ENCODE measurements around the gene DAP3.
A peak's percentile ranks its signal among the peaks of the same experiment; 100 is the strongest.
"Not testable (repeated sequence)": the region's sequence is repeated elsewhere in the genome, so short reads cannot be mapped to it uniquely, and the experiment has no call there.

Gene DAP3

GRCh38 chr1:155687705-155688323, 1.1 kb upstream of the DAP3 start:
- DNase-seq: not testable (repeated sequence)

- peak; percentile 82 to 90 for DNase-seq
Measured at GRCh38 chr1:155688324-155689080, 389 bp upstream of the DAP3 start, which contains the start of gene YY1AP1. Gene YY1AP1, minus strand, starts transcription at chr1:155688774. Its CDS starts 8,338 bp downstream, at chr1:155680436.

DNA sequence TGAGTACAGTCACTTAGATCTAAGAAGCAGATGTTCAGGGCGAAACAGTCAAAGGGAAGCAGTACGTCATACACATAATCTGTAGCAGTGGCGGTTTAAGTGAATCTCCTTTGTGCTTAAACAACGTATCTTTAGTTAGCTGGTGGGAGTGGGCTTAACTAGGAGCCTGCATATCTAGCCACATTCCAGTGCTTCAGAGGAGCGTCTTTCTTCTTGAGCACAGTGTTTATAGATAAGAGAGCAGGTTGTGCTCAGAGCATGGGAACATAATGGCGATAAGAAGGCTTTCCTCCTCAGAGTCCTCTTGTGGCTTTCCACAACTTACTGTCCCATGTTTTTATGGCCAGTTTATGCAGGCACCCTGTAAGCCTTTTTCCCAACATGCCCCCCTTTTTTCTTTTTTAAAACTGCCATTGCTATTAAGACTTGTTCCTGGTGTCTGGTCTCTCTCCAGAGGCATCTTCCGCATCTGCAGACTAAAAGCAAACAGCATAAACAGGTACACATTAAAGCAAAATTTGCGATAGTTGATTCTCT, 3.2 kb downstream of the DAP3 start:
- no peak for DNase-seq

DNA sequence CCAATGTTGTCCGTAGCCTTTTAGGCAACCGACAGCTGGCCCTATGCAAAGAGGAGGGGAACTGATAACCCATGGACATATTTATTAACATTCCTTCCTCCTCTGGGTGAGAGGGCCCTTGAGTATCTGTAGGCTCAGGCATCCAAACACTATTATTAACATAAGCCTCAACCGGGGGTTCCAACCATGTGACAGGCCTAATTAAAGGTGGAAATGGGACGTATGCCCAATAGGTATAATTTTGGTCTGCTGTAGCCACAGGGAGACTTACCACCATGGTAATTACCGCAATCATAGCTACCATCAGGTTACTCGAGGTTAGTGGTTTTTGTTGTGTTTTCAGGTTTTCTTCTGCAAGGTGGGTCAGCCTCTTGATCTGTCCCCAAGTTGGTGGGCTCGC, 5.3 kb downstream of the DAP3 start:
- no peak for DNase-seq

GRCh38 chr1:155695072-155695471, 6.2 kb downstream of the DAP3 start:
- no peak for DNase-seq

DNA sequence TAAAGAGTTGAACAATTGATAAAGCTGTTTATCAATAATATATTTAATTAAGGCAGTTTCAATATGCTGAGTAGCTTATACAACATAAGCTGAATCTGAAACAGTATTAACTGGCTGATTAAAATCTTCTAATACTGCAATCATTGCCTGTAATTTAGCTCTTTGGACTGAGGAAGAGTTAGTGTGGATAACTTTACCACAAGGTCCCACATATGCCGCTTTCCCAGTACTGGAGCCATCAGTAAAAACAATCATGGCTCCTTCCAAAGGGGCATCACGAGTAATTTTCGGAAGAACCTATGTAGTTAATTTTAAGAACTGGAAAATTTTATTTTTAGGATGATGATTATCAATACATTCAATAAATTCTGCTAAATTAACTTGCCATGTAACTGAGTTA, 6.7 kb downstream of the DAP3 start:
- no peak for DNase-seq

DNA sequence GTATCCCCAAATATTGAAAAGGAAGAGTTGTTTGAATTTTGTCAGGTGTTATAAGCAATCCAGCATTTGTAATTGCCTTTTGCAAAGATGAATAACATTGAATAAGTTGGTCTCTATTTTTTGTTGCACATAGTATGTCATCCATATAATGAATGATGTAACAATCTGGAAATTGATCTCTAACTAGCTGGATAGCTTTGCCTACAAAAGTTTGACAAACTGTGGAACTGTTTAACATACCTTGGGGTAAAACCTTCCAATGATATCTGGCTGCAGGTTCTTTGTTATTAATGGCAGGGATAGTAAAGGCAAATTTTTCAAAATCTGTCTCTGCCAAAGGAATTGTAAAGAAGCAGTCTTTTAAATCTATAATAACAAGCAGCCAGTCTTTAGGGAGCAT, 7.6 kb downstream of the DAP3 start:
- no peak for DNase-seq

GRCh38 chr1:155697046-155697445, 8.2 kb downstream of the DAP3 start:
- no peak for DNase-seq

- DNase-seq: not testable (repeated sequence)
Measured at GRCh38 chr1:155697616-155698015, 8.7 kb downstream of the DAP3 start.

- DNase-seq: no peak
Measured at GRCh38 chr1:155698382-155699038, 9.6 kb downstream of the DAP3 start.

GRCh38 chr1:155699062-155699461, 10.2 kb downstream of the DAP3 start:
- DNase-seq: not testable (repeated sequence)

GRCh38 chr1:155701675-155702074, 12.8 kb downstream of the DAP3 start:
- DNase-seq: not testable (repeated sequence)

GRCh38 chr1:155703216-155703615, 14.3 kb downstream of the DAP3 start:
- no peak for DNase-seq

DNA sequence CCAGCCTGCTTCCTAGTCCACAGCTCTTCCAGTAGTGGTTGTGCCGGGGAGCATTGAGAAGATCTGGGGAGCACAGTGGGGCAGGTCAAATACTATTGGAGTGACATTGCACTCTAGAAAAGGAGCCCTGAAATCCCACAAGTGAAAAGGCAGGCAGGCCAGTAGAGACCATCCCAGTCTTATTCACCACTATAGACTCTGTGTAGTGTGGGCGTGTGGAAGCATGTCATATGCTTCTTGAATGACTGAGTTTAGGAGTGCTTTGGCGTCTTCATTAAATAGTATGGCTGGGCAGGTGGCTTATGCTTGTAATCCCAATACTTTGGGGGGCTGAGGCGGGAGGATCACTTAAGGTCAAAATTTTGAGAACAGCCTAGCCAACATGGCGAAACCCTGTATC, 15.5 kb downstream of the DAP3 start:
- DNase-seq: not testable (repeated sequence)

DNA sequence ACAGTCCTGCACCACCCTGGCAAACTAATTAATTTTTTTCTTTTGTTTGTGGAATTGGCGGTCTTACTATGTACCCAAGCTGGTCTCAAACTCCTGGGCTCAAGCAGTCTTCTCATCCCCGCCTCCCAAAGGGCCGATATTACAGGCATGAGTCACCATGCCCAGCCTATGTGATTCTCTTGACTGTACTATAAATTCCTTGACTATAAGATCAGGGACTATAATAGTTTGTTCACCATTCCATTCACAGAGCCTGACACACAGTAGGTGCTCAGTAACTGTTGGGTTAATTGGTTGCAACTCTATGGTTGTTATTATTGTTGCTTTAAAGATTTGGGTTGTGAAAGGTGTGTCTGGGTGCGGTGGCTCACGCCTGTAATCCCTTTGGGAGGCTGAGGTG, 17.2 kb downstream of the DAP3 start:
- DNase-seq: no peak

- DNase-seq: no peak
Measured at GRCh38 chr1:155709391-155709790, 20.5 kb downstream of the DAP3 start.

DNA sequence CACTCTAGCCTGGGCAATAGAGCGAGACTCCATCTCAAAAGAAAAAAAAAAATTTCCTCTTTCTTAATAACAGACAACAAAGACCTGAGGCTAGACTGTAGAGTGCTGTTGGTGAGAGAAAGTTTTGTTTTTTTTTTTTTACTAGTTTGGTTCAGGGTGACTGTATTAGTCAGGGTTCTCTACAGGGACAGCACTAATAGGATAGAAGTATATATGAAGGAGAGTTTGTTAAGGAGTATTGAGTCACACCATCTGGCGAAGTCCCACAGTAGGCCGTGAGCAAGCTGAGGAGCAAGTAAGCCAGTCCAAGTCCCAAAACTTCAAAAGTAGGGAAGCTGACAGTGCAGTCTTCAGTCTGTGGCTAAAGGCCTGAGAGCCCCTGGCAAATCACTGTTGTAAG, 22.6 kb downstream of the DAP3 start:
- not testable (repeated sequence) for DNase-seq

DNA sequence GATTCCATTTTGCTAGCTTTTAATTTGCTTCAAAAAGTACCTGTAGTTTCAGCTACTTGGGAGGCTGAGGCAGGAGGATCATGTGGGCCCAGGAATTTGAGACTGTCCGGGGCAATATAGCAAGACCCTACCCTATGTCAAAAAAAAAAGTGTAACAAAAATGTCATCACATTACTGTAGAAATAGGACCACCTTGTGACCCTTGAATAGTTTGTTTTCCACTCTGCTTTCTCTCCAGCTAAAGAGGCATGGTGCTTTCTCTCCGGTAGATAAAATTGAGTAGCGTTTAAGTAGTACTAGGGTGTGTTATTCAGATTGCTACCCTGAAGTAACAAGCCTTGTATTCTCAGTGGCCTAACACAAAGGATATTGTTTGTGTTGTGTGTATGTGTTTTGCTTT, 23.7 kb downstream of the DAP3 start:
- not testable (repeated sequence) for DNase-seq

DNA sequence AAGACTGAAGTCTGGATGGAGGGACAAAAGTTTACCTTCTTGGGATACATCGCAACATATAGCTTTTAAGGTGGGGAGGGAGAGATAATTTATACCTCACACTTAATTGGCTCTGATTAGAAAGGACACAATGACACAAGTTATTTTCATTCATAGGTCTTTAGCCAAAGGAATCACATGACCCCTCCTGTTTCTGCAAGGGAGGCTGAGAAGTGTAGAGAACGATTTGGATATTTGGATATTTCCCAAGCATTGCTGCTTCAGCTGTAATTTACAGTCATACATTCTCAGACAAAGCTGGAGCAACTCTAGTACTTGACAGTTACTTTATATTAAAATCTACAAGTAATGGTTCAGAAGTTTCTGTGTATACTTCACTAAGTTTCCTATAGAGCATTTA, 24.2 kb downstream of the DAP3 start:
- DNase-seq: no peak

GRCh38 chr1:155715056-155715455, 26.2 kb downstream of the DAP3 start:
- not testable (repeated sequence) for DNase-seq

DNA sequence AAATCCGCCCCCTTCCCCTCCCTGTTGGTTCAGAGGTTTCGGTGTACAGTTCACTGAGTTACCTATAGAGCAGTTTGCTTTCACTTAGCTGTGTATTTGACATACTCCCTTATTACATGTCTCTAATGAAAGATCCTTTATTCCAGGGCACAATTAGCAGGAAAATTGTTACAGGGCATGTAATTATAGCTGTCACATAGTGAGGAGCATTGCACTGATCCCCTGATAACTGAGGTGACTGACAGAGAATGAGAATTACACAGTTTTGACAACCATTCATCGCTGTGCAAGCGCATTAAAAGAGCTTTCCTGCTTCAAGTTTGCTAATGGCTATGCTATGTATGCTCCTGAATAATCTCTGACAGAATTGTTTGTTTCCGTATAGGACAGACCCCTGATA, 26.9 kb downstream of the DAP3 start:
- DNase-seq: no peak

GRCh38 chr1:155717041-155717440, 28.1 kb downstream of the DAP3 start:
- DNase-seq: no peak

DNA sequence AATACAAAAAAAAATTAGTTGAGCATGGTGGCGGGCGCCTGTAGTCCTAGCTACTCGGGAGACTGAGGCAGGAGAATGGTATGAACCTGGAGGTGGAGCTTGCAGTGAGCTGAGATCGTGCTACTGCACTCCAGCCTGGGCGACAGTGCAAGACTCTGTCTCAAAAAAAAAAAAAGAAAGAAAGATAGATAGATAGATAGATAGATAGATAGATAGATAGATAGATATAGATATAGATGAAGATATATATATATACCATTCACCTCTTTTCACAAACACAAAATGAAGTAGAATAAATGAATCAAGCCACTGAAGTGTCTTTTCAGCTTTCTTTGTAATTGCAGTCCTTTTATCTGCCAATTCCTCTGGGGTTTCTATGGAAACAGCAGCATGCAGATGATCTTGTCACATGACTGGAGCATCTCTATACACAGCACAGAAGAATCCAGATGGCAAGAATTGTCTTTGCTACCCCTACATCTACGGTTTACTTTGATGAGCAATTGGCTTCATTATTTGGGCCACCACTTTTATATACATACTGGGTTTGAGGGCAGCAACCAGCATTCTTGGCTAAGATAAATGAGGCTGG, 29.7 kb downstream of the DAP3 start:
- peak in 1 of 2 donors; percentile 25 for DNase-seq
